Gastrocnemius medialis (tissue), 4 donors: ENCODE data around the gene KRT79. TPM values are rescaled to one million over a fixed set of nuclear protein-coding genes. Genes with fewer than 3 reads are reported as not detected.

Source experiments
- ATAC-seq, 2 donors: fragments of 150-250 bp; one replicate each; pipeline ENCODE4 v1.9.1; 2016
- DNase-seq, 2 donors: peaks; one replicate each; pipeline ENCODE4 v3.0.0-alpha.2; 2019
- H3K27ac ChIP-seq, 4 donors: fragments of 200-600 bp; sonication (generic); 1 replicate in 1 of 4; 2 replicates in 3 of 4; pipeline ENCODE4 v1.5.1; 2016 to 2018; ENCODE audit warnings: mild to moderate bottlenecking in 2 of 4, moderate library complexity in 1 of 4
- H3K27me3 ChIP-seq, 3 donors: fragments of 200-600 bp; sonication (generic) in 2 of 3; 1 replicate in 1 of 3; 2 replicates in 2 of 3; pipeline versions ENCODE4 v1.5.1 to v1.6.0; 2016 to 2019; ENCODE audit warnings: mild to moderate bottlenecking in 1 of 3, moderate library complexity in 1 of 3
- H3K36me3 ChIP-seq, 2 donors: fragments of 200-600 bp; sonication (generic) in 1 of 2; one replicate each; pipeline ENCODE4 v1.5.1; 2017 to 2018
- H3K4me1 ChIP-seq, 2 donors: fragments of 200-600 bp; sonication (generic) in 1 of 2; one replicate each; pipeline ENCODE4 v1.5.1; 2016 to 2017; ENCODE audit warnings: mild to moderate bottlenecking in 2 of 2
- H3K4me3 ChIP-seq, 4 donors: fragments of 200-600 bp; sonication (generic) in 3 of 4; 1 replicate in 1 of 4; 2 replicates in 3 of 4; pipeline ENCODE4 v1.5.1; 2016 to 2019; ENCODE audit warnings: mild to moderate bottlenecking in 2 of 4
- H3K9me3 ChIP-seq, 3 donors: fragments of 200-600 bp; sonication (generic) in 2 of 3; 1 replicate in 1 of 3; 2 replicates in 2 of 3; pipeline ENCODE4 v1.5.1; 2016 to 2019
- CTCF ChIP-seq, 5 experiments: fragments of 450-650 bp in 3 of 5; fragments of 200-600 bp in 2 of 5; sonication (generic) in 2 of 5; IDR thresholded peaks in 4 of 5; conservative IDR thresholded peaks in 1 of 5; 1 replicate in 4 of 5; 2 replicates in 1 of 5; pipeline ENCODE4 v1.5.1; 2016 to 2019; ENCODE audit warnings: antibody characterized with exemption in 5 of 5, mild to moderate bottlenecking in 3 of 5, moderate library complexity in 3 of 5
- POLR2A ChIP-seq, 2 donors: fragments of 450-650 bp; IDR thresholded peaks; one replicate each; pipeline ENCODE4 v1.6.1; 2017; ENCODE audit warnings: antibody characterized with exemption in 2 of 2, mild to moderate bottlenecking in 2 of 2, moderate library complexity in 2 of 2
- in situ Hi-C, 4 donors: fragments of 200-750 bp; cut with MboI; loops; one replicate each; pipeline versions ENCODE4 v1.15.0 to v1.8.0; 2017; ENCODE audit warnings: low sequenced_read_pairs in 4 of 4
- intact Hi-C: fragments of 100-400 bp; cut with DNase I; formaldehyde crosslinking; loops from one replicate; pipeline ENCODE4 v1.15.1; 2023; ENCODE audit warnings: low total_unique reads
- total RNA-seq, 4 donors: library from RNA; depleted of rRNA; stranded (reverse); fragments of >200 nt; gene quantifications; one replicate each; pipeline versions ENCODE4 v1.1.0 to v1.2.3, GENCODE V29; 2016

The KRT79 gene
- total RNA-seq, 4 donors from 2014 or later: not detected

- TF ChIP-seq CTCF (IDR thresholded peaks at IDR 0.05 in 4 of 5, conservative IDR thresholded peaks at IDR 0.05 in 1 of 5): no peak
- TF ChIP-seq POLR2A (IDR thresholded peaks at IDR 0.05): no peak
- no peak overlapping the region for H3K4me3 ChIP-seq
- H3K27ac ChIP-seq: no peak overlapping the region
- in situ Hi-C loops: loop anchor here in 3 of 4 donors (5.0 to 25.0 kb wide), 3 partner anchors 235 to 720 kb away; partner anchors contain the start of gene SOAT2 (in 1 of the 3)
- no peak for ATAC-seq
- no peak for DNase-seq
- H3K9me3 ChIP-seq: no peaks in the 10 kb centered on the region
- peaks cover 0 to 4% (median 3%) of the 10 kb centered on the region in 3 donors for H3K27me3 ChIP-seq
- intact Hi-C loops: loop anchor here (5.0 kb wide), 1 partner anchor 295 kb away; no protein-coding TSS in a partner anchor
- no peaks in the 10 kb centered on the region for H3K36me3 ChIP-seq
- H3K4me1 ChIP-seq: peaks cover 5 to 14% of the 10 kb centered on the region in 2 donors
Observed at GRCh38 chr12:52877242-52877641, 43.1 kb upstream of the KRT79 start.

- in situ Hi-C loops (loop anchor here in 3 of 4 donors (5.0 to 25.0 kb wide), 3 partner anchors 236 to 719 kb away; partner anchors contain the start of gene SOAT2 (in 1 of the 3)), intact Hi-C loops (loop anchor here (5.0 kb wide), 1 partner anchor 294 kb away; no protein-coding TSS in a partner anchor)
- no peak for DNase-seq
- TF ChIP-seq CTCF (IDR thresholded peaks at IDR 0.05 in 4 of 5, conservative IDR thresholded peaks at IDR 0.05 in 1 of 5) (no peak), POLR2A (IDR thresholded peaks at IDR 0.05) (no peak)
- H3K9me3 ChIP-seq: no peaks in the 10 kb centered on the region
- H3K4me1 ChIP-seq: peaks cover 5 to 17% of the 10 kb centered on the region in 2 donors
- H3K4me3 ChIP-seq: no peak overlapping the region
- no peaks in the 10 kb centered on the region for H3K36me3 ChIP-seq
- no peak overlapping the region for H3K27ac ChIP-seq
- H3K27me3 ChIP-seq: peaks cover 0 to 4% (median 3%) of the 10 kb centered on the region in 3 donors
- ATAC-seq: no peak
Observed at GRCh38 chr12:52876372-52876771, 42.3 kb upstream of the KRT79 start.

GRCh38 chr12:52874573-52875435 lies 40.7 kb upstream of the KRT79 start:
- Histone ChIP-seq H3K27ac (peak overlapping the region; percentile 4 to 49 (median 37)), H3K4me1 (peaks cover 5 to 15% of the 10 kb centered on the region in 2 donors), H3K27me3 (no peaks in the 10 kb centered on the region), H3K36me3 (no peaks in the 10 kb centered on the region), H3K4me3 (peak overlapping the region; percentile 43 to 53 (median 50)), H3K9me3 (no peaks in the 10 kb centered on the region)
- ATAC-seq (no peak), DNase-seq (no peak)
- intact Hi-C loops: loop anchor here (5.0 kb wide), 1 partner anchor 293 kb away; no protein-coding TSS in a partner anchor
- no peak for TF ChIP-seq POLR2A (IDR thresholded peaks at IDR 0.05)
- TF ChIP-seq CTCF (IDR thresholded peaks at IDR 0.05 in 4 of 5, conservative IDR thresholded peaks at IDR 0.05 in 1 of 5): no peak
- in situ Hi-C loops: loop anchor here in 3 of 4 donors (5.0 to 25.0 kb wide), 3 partner anchors 237 to 718 kb away; partner anchors contain the start of gene SOAT2 (in 1 of the 3)

- Histone ChIP-seq H3K9me3 (no peaks in the 10 kb centered on the region), H3K27ac (peak overlapping the region; percentile 42 to 62 (median 46)), H3K4me1 (peaks cover 5 to 9% of the 10 kb centered on the region in 2 donors), H3K4me3 (peak overlapping the region; percentile 43 to 53 (median 50)), H3K36me3 (no peaks in the 10 kb centered on the region), H3K27me3 (no peaks in the 10 kb centered on the region)
- TF ChIP-seq POLR2A (IDR thresholded peaks at IDR 0.05) (no peak), CTCF (IDR thresholded peaks at IDR 0.05 in 4 of 5, conservative IDR thresholded peaks at IDR 0.05 in 1 of 5) (no peak)
- DNase-seq (peak; percentile 35 to 55), ATAC-seq (peak; percentile 54 to 65)
- intact Hi-C loops (no loop called here), in situ Hi-C loops (no loop called here)
Observed at GRCh38 chr12:52873832-52874572, 39.9 kb upstream of the KRT79 start.
